ENCODE data around the gene PWWP2B. TPM values are rescaled to one million over a fixed set of nuclear protein-coding genes. Genes with fewer than 3 reads are reported as not detected.

PWWP2B gene
- total and polyA plus RNA-seq, 2 of the 4 experiments (the other 2 are of a cell fraction): 1.7 to 2.2 TPM

DNA sequence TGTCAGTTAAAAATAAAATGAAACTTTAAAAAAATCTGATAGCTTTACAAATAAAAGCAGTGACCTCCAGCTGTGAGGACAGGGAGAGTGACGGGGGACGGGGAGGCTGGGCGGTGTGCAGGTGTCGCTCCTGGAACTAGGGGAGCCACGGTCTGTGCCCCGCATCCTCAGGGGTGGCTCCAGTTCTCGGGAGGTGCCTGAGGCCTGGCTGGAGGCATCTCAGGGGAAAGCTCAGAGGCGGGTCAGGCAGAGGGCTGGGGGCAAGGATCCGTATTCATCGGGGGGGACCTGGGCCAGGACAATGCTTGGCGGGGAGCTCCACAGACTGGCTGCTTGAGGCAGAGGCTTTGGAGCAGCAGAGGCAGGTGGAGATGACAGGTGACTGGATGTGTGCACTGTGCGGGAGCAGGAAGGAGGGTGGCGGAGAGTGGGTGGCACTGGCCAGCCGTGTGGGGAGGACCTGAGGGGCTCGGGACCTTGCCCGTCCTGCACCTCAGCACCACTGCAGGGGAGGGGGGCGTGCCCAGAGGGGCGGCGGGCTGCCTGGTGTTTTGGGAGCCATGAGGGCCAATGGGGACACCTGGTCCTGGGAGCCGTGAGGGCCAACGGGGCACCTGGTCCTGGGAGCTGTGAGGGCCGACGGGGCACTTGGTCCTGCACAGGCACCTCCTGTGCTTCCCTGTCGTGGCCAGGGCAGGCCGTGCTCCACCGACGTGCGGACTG is 13.2 kb downstream of the PWWP2B start:
- Histone ChIP-seq H2BK5ac (ENCODE audit: low read depth, low read length, poor library complexity, severe bottlenecking) (no peak overlapping the region), H2AFZ (replicated peaks; ENCODE audit: low read length, poor library complexity) (no peak overlapping the region), H2AK9ac (replicated peaks; ENCODE audit: low read depth, low read length, poor library complexity) (no peak overlapping the region), H4K20me1 (ENCODE audit: insufficient read depth, low read length) (0 out of 2 replicates have a peak, but pooled peaks cover 9% of the 10 kb centered on the region), H2BK15ac (ENCODE audit: low read depth, low read length) (no peak overlapping the region), H4K8ac (ENCODE audit: low read depth in 2 of 2, low read length in 2 of 2) (no peak overlapping the region), H3K9me1 (ENCODE audit: insufficient read depth, low read length) (peaks cover 5% of the 10 kb centered on the region), H3K56ac (ENCODE audit: extremely low read depth, insufficient read depth, low read length) (no peak overlapping the region), H3K23ac (ENCODE audit: low read depth, low read length) (no peak overlapping the region), H3K4me3 (ENCODE audit: insufficient read depth, low read depth, low read length) (no peak overlapping the region), H3K27me3 (ENCODE audit: control insufficient read depth, insufficient read depth, low read length) (no peaks in the 10 kb centered on the region), H3K18ac (ENCODE audit: low read depth, low read length) (no peak overlapping the region), H3K79me1 (ENCODE audit: low read depth in 1 of 2, low read length in 2 of 2) (peaks cover 0 to 18% of the 10 kb centered on the region in 2 experiments; a peak in 3 of 4 replicates), H2AK5ac (ENCODE audit: low read depth, low read length) (no peak overlapping the region), H3K9me3 (ENCODE audit: control insufficient read depth, insufficient read depth, low read length) (no peaks in the 10 kb centered on the region), H3K27ac (ENCODE audit: insufficient read depth, low read length) (no peak overlapping the region), H4K5ac (ENCODE audit: low read depth, low read length) (no peak overlapping the region), H3K4me1 (ENCODE audit: control insufficient read depth, insufficient read depth, low read length) (peaks cover 6% of the 10 kb centered on the region; the same call in 1 of the 2 replicates), H4K91ac (ENCODE audit: insufficient read depth, low read depth, low read length) (no peak overlapping the region), H3K36me3 (ENCODE audit: control insufficient read depth, insufficient read depth, low read length) (peaks cover 15% of the 10 kb centered on the region; the same call in 1 of the 2 replicates), H3K14ac (replicated peaks; ENCODE audit: low read depth, low read length) (no peak overlapping the region), H3K4ac (ENCODE audit: low read depth, low read length) (no peak overlapping the region), H2BK20ac (ENCODE audit: low read depth, low read length) (no peak overlapping the region), H3K4me2 (ENCODE audit: low read depth, low read length) (no peak overlapping the region), H2BK120ac (ENCODE audit: low read depth, low read length) (no peak overlapping the region), H3K9ac (ENCODE audit: low read depth, low read length) (no peak overlapping the region)
- 98% methylated on average over 26 of the region's 28 CpGs; no CpG with 5 or more reads in 1 of the 2 experiments for WGBS, 2 experiments (ENCODE audit: extremely low coverage in 2 of 2, insufficient read length in 1 of 2)
- intact Hi-C loops (cut with micrococcal nuclease): no loop called here
- ChIA-PET CTCF (no interaction called here), POLR2A (ENCODE audit: unreplicated experiment) (no interaction called here)
- in situ Hi-C loops (cut with MboI; ENCODE audit: low sequenced_read_pairs): no loop called here
- no TSS peak for BruUV-seq (replicated peaks)
- dilution Hi-C loops (cut with HindIII; ENCODE audit: low sequenced_read_pairs, unreplicated experiment): no loop called here
- no peak for ATAC-seq (ENCODE audit: low read depth)
- TF ChIP-seq FOS (IDR thresholded peaks at IDR 0.05; ENCODE audit: low read depth, low read length) (no peak), MXI1 (IDR thresholded peaks at IDR 0.05; ENCODE audit: borderline replicate concordance, low read depth, low read length) (no peak), RFX5 (IDR thresholded peaks at IDR 0.05; ENCODE audit: low read depth, low read length) (no peak), CHD1 (IDR thresholded peaks at IDR 0.05; ENCODE audit: low read depth, low read length) (no peak), SMC3 (IDR thresholded peaks at IDR 0.05; ENCODE audit: low read depth, low read length) (no peak), BHLHE40 (IDR thresholded peaks at IDR 0.05; ENCODE audit: low read depth, low read length) (no peak), ELK1 (IDR thresholded peaks at IDR 0.05; ENCODE audit: borderline replicate concordance, low read depth, low read length) (no peak)
- TF ChIP-seq, protein P1, sequence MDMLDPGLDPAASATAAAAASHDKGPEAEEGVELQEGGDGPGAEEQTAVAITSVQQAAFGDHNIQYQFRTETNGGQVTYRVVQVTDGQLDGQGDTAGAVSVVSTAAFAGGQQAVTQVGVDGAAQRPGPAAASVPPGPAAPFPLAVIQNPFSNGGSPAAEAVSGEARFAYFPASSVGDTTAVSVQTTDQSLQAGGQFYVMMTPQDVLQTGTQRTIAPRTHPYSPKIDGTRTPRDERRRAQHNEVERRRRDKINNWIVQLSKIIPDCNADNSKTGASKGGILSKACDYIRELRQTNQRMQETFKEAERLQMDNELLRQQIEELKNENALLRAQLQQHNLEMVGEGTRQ (IDR thresholded peaks at IDR 0.05; ENCODE audit: low read depth, low read length): no peak
- TF ChIP-seq, protein P2, sequence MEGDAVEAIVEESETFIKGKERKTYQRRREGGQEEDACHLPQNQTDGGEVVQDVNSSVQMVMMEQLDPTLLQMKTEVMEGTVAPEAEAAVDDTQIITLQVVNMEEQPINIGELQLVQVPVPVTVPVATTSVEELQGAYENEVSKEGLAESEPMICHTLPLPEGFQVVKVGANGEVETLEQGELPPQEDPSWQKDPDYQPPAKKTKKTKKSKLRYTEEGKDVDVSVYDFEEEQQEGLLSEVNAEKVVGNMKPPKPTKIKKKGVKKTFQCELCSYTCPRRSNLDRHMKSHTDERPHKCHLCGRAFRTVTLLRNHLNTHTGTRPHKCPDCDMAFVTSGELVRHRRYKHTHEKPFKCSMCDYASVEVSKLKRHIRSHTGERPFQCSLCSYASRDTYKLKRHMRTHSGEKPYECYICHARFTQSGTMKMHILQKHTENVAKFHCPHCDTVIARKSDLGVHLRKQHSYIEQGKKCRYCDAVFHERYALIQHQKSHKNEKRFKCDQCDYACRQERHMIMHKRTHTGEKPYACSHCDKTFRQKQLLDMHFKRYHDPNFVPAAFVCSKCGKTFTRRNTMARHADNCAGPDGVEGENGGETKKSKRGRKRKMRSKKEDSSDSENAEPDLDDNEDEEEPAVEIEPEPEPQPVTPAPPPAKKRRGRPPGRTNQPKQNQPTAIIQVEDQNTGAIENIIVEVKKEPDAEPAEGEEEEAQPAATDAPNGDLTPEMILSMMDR (conservative IDR thresholded peaks at IDR 0.05; ENCODE audit: low read depth, low read length): no peak
- DNase-seq: no peak

Measured in IMR-90 (cell line).